CD4-positive, alpha-beta T cell treated with Interleukin-4 for 1 hour (primary cell): ENCODE measurements around the gene OARD1.
"Not testable (repeated sequence)": the region's sequence is repeated elsewhere in the genome, so short reads cannot be mapped to it uniquely, and the experiment has no call there.

Source experiments
- DNase-seq, 2 donors: peaks; one replicate each; pipeline ENCODE4 v3.0.0-alpha.2; 2020 to 2022

Gene OARD1

GRCh38 chr6:41025966-41026530 lies 46.1 kb downstream of the OARD1 start:
- no peak for DNase-seq

- DNase-seq, result no peak
These were observed 49.0 kb downstream of the OARD1 start for GRCh38 chr6:41023114-41023513.

GRCh38 chr6:41022294-41022693 lies 49.9 kb downstream of the OARD1 start:
- no peak for DNase-seq

- no peak for DNase-seq
These were observed 50.3 kb downstream of the OARD1 start for GRCh38 chr6:41021832-41022231.

- no peak for DNase-seq
These were observed 54.5 kb downstream of the OARD1 start for GRCh38 chr6:41017663-41018062.

GRCh38 chr6:41015860-41016259 lies 56.3 kb downstream of the OARD1 start:
- DNase-seq, result not testable (repeated sequence)

- no peak for DNase-seq
These were observed 57.4 kb downstream of the OARD1 start for GRCh38 chr6:41014780-41015179.
